BLaER1 treated with 17β-estradiol and CSF1 and Interleukin-3, amounts not matched to agents 10 nM and 100 nM (cell line): ENCODE measurements around the gene GABBR1.

Experiments used
- H3K27ac ChIP-seq, 11 experiments: shearing (Covaris generic); formaldehyde crosslinking; 2 replicates each; pipeline ENCODE4 v1.8.1; 2022
- H3K27me3 ChIP-seq, 11 experiments: shearing (Covaris generic); formaldehyde crosslinking; 2 replicates each; pipeline ENCODE4 v1.8.1; 2022
- H3K36me3 ChIP-seq, 11 experiments: shearing (Covaris generic); formaldehyde crosslinking; 2 replicates each; pipeline ENCODE4 v1.8.1; 2022
- H3K4me1 ChIP-seq, 10 experiments: shearing (Covaris generic); formaldehyde crosslinking; 2 replicates each; pipeline ENCODE4 v1.8.1; 2022
- H3K4me2 ChIP-seq, 11 experiments: shearing (Covaris generic); formaldehyde crosslinking; 2 replicates each; pipeline ENCODE4 v1.8.1; 2022
- H3K4me3 ChIP-seq, 10 experiments: shearing (Covaris generic); formaldehyde crosslinking; 2 replicates each; pipeline ENCODE4 v1.8.1; 2022
- H3K9ac ChIP-seq, 11 experiments: shearing (Covaris generic); formaldehyde crosslinking; 2 replicates each; pipeline ENCODE4 v1.8.1; 2022
- H3K9me3 ChIP-seq, 11 experiments: shearing (Covaris generic); formaldehyde crosslinking; replicated peaks in 1 of 11; 2 replicates each; pipeline ENCODE4 v1.8.1; 2022
- H4K20me1 ChIP-seq, 11 experiments: shearing (Covaris generic); formaldehyde crosslinking; 2 replicates each; pipeline ENCODE4 v1.8.1; 2022
- Cebpa-rat ChIP-seq, 11 experiments: shearing (Covaris generic); IDR thresholded peaks; 2 replicates each; pipeline ENCODE4 v1.8.1; 2022

The GABBR1 gene

DNA sequence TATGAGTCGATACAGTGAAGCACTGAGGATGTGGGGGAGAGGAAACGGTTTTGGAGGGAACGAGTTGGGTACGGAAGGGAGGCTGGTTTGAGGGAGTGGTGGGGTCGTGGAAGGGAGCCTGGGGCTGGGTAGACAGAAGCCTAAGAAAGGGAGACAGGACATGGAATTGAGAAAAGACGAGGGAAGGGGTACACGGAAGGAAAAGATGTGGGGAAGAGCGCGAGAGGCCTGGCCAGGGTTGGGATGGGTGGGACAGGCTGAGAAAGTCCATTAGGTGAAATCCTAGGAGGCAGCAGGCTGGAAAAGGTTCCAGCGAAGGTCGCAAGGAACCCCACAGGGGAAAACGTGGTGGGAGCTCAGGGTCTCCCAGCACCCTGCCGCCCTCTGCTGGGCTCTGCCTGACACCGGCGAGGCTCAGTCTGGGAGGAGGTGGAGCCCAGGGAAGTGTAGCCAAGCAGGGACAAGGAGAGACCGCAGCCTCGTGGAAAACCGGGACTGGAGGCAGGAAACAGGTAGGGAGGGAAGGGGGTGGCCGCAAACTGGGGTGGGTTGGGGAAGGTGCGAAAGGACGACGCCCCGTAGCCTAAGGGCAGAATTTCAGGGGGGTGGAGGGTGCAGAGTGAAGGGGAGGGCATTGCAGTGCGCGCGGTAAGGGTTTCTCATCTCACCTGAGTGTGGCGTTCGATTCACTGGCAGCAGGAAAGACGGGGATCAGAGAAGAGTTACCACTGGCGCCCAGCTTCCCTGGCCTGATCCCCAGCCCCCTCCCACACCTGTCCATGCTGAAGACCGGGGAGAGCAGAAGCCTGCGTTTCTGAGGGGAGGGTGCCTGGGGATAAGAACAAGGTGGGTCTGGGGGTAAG is 4.3 kb downstream of the GABBR1 start:
- H3K27me3 ChIP-seq, result no peaks in the 10 kb centered on the region
- H4K20me1 ChIP-seq, result peaks cover 0 to 32% (median 20%) of the 10 kb centered on the region in 11 experiments; a peak in 13 of 22 replicates
- peaks cover 2 to 8% (median 5%) of the 10 kb centered on the region in 11 experiments; a peak in 15 of 22 replicates for H3K36me3 ChIP-seq
- peak overlapping the region; percentile 93 to 100 (median 98) for H3K4me2 ChIP-seq
- H3K4me3 ChIP-seq, result peak overlapping the region; percentile 59 to 73 (median 66)
- TF ChIP-seq Cebpa-rat (IDR thresholded peaks at IDR 0.05), result no peak
- peak overlapping the region in 10 of 11 experiments; percentile 21 to 84 (median 77); a peak in 19 of 22 replicates for H3K27ac ChIP-seq
- peaks cover 38 to 55% (median 42%) of the 10 kb centered on the region in 10 experiments for H3K4me1 ChIP-seq
- no peaks in the 10 kb centered on the region for H3K9me3 ChIP-seq
- H3K9ac ChIP-seq, result peak overlapping the region; percentile 26 to 84 (median 79); a peak in 21 of 22 replicates

DNA sequence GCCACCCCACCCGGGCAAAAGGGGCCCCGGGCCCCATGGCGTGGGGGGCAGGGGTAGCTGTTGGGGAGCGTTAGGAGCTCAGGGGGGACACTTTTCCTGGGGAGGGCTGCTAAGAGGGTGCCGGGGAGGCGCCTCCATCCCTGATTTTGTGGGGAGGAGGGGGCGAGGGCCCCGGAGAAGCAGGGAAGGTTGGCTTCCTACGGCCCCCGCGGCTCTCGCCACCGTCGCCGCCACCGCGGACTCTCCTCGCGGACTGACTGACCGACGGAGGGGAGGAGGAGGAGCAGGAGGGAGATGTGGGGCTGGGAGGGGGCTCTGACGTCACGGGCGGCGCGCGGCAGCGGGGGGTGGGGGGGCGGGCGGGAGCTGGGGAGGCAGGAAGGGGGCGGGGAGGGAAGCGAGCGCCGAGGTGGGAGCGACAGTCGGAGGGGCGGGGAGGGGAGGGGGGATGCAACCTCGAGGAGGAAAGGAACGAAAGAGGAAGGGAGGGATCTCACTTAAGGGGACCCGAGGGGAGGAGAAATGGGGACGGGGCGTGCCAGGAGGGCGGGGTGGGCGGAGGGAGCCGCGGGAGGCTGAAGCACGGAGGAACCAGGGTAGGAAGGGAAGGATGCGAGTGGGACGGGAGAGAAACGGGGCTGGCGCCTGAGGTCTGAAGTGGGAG is 5.1 kb downstream of the GABBR1 start:
- H3K27me3 ChIP-seq, result no peaks in the 10 kb centered on the region
- peaks cover 0 to 32% (median 20%) of the 10 kb centered on the region in 11 experiments; a peak in 13 of 22 replicates for H4K20me1 ChIP-seq
- TF ChIP-seq Cebpa-rat (IDR thresholded peaks at IDR 0.05), result no peak
- peak overlapping the region in 10 of 11 experiments; percentile 21 to 84 (median 77); a peak in 19 of 22 replicates for H3K27ac ChIP-seq
- peak overlapping the region; percentile 59 to 73 (median 66) for H3K4me3 ChIP-seq
- H3K9ac ChIP-seq, result peak overlapping the region; percentile 26 to 84 (median 79); a peak in 21 of 22 replicates
- H3K36me3 ChIP-seq, result peaks cover 9 to 16% (median 13%) of the 10 kb centered on the region in 11 experiments; a peak in 20 of 22 replicates
- H3K4me2 ChIP-seq, result peak overlapping the region; percentile 93 to 100 (median 98)
- no peaks in the 10 kb centered on the region for H3K9me3 ChIP-seq
- H3K4me1 ChIP-seq, result peaks cover 33 to 49% (median 37%) of the 10 kb centered on the region in 10 experiments

DNA sequence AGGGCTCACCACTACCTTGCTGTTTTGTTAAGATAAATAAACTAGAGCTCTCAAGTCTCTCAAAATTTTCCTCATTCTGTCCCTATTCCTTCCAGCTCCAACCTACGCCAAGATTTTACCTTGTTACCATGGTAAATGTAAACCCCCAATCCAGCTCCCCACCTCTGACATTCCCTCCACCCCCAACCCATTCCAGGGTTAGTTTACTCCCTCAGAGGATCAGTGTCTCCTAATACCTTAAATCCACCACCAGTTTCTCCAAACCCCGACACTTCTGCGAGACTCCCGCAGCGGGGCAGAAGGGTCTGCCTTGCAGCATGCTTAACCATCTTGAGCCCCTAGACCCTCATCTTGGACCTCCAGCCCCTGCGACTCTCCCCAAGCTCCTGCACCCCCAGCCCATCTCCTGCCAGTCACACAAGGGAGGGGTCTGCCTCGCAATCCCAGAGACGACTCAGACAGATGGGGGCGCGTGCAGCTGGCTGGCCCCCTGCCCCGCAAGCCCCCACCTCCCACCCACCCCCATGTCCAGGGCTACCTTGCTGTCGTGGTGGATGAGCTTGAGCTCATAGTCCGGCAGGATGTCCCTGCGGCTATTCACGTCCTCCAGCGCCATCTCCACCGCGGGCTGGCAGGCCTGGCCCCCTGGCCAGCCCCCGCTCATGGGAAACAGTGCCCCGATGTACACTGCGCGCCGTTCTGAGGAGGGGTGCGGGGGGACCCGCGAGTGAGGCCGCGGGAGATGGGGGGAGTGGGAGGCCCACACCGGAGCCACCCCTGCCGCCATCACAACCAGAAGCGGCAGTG is 5.8 kb downstream of the GABBR1 start:
- H3K4me1 ChIP-seq, result peaks cover 33 to 48% (median 36%) of the 10 kb centered on the region in 10 experiments
- peak overlapping the region; percentile 56 to 83 (median 68); a peak in 19 of 22 replicates for H3K4me2 ChIP-seq
- H3K4me3 ChIP-seq, result peak overlapping the region in 8 of 10 experiments; percentile 46 to 68 (median 56); a peak in 14 of 20 replicates
- no peak for TF ChIP-seq Cebpa-rat (IDR thresholded peaks at IDR 0.05)
- H3K27me3 ChIP-seq, result no peaks in the 10 kb centered on the region
- H3K9me3 ChIP-seq, result no peaks in the 10 kb centered on the region
- H3K36me3 ChIP-seq, result peaks cover 16 to 23% (median 20%) of the 10 kb centered on the region in 11 experiments
- peak overlapping the region in 8 of 11 experiments; percentile 38 to 73 (median 62); a peak in 14 of 22 replicates for H3K27ac ChIP-seq
- H4K20me1 ChIP-seq, result peaks cover 0 to 31% (median 20%) of the 10 kb centered on the region in 11 experiments; a peak in 13 of 22 replicates
- peak overlapping the region in 10 of 11 experiments; percentile 34 to 74 (median 66); a peak in 17 of 22 replicates for H3K9ac ChIP-seq

DNA sequence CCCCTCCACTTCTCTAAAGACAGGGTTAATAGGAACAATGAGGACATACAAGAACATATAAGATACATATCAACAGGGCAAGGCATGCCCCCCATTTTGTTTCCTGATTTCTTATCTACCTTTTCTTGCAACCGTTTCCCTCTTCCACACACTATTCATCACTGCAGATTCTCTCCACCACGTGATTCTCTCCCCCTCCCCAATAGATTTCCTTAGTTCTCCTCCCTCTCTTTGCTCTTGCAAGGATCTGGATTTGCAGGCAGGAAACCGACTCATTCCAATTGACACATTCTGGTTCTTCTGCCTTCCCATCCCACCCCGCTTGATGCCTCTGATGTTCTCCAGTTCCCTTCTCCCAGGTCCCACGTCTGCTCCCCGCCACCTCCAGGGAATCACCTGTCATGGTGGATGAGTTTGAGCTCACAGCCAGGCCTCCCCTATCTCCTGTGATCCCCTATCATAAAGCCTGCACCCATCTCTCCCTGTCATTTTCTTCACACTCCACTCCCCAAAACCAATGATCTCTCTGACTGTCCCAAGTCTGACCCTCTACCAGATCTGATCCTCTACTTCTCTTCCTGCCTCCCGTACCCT is 7.5 kb downstream of the GABBR1 start:
- Histone ChIP-seq H3K4me1 (peaks cover 16 to 31% (median 21%) of the 10 kb centered on the region in 10 experiments), H3K36me3 (peaks cover 33 to 40% (median 36%) of the 10 kb centered on the region in 11 experiments), H3K27ac (no peak overlapping the region), H3K4me3 (no peak overlapping the region), H4K20me1 (peaks cover 0 to 13% (median 10%) of the 10 kb centered on the region in 11 experiments; a peak in 13 of 22 replicates), H3K27me3 (no peaks in the 10 kb centered on the region), H3K9me3 (no peaks in the 10 kb centered on the region), H3K4me2 (peak overlapping the region in 1 of 11 experiments; percentile 2; a peak in 1 of 22 replicates), H3K9ac (no peak overlapping the region)
- TF ChIP-seq Cebpa-rat (IDR thresholded peaks at IDR 0.05), result no peak

DNA sequence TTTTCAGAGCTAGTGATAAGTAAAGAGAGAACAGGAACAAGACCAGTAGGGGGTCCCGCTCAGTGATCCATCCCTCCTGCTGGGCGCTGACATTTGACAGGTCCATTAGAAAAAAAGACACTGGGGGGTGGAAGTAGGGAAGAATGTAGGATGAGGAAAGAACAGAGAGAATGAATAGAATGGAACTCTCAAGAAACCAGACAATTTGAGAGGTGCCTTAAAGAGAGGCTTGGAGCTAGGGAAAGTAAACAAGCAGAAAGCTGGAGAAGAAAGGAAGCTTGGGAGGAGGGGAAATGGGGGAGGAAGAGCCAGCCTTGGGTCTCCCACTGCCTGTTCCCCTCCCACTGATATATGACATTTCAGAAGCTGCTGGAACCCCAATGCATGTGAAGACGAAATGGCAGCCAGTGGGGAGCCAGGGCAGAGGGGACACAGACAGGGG is 8.4 kb downstream of the GABBR1 start:
- Histone ChIP-seq H3K9ac (no peak overlapping the region), H3K4me1 (peaks cover 8 to 30% (median 12%) of the 10 kb centered on the region in 10 experiments), H3K4me3 (no peak overlapping the region), H3K27ac (no peak overlapping the region), H3K4me2 (no peak overlapping the region), H3K27me3 (no peaks in the 10 kb centered on the region), H4K20me1 (peaks cover 0 to 10% (median 1%) of the 10 kb centered on the region in 11 experiments; a peak in 9 of 22 replicates), H3K36me3 (peaks cover 36 to 48% (median 44%) of the 10 kb centered on the region in 11 experiments), H3K9me3 (no peaks in the 10 kb centered on the region)
- no peak for TF ChIP-seq Cebpa-rat (IDR thresholded peaks at IDR 0.05)

DNA sequence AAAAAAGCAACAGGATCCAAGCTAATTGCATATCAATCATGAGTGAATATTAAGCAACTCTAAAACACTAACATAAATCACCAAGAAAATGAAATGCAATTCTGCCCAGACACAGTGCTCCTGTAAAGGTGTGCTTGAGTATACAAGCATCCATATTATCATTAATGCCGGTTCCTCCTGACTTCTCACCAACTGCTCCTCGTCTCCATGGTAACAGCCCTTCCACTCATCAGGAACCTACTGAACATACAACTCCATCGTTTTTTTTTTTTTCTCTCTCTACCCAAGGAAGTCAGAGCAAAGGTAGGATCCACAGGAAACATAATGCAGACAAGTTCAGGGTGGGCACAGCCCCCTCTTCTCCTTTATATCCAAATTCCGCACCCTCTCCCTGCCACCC is 12.4 kb downstream of the GABBR1 start:
- H3K27ac ChIP-seq, result no peak overlapping the region
- no peak for TF ChIP-seq Cebpa-rat (IDR thresholded peaks at IDR 0.05)
- H3K27me3 ChIP-seq, result no peaks in the 10 kb centered on the region
- peaks cover 0 to 8% (median 0%) of the 10 kb centered on the region in 11 experiments; a peak in 3 of 22 replicates for H4K20me1 ChIP-seq
- peak overlapping the region in 2 of 11 experiments; percentile 29 to 49; a peak in 4 of 22 replicates for H3K4me2 ChIP-seq
- peaks cover 67 to 83% (median 77%) of the 10 kb centered on the region in 11 experiments for H3K36me3 ChIP-seq
- H3K9ac ChIP-seq, result peak overlapping the region in 1 of 11 experiments; percentile 6; a peak in 1 of 22 replicates
- H3K4me3 ChIP-seq, result no peak overlapping the region
- H3K9me3 ChIP-seq, result no peaks in the 10 kb centered on the region
- peaks cover 0 to 27% (median 1%) of the 10 kb centered on the region in 10 experiments; a peak in 7 of 20 replicates for H3K4me1 ChIP-seq

DNA sequence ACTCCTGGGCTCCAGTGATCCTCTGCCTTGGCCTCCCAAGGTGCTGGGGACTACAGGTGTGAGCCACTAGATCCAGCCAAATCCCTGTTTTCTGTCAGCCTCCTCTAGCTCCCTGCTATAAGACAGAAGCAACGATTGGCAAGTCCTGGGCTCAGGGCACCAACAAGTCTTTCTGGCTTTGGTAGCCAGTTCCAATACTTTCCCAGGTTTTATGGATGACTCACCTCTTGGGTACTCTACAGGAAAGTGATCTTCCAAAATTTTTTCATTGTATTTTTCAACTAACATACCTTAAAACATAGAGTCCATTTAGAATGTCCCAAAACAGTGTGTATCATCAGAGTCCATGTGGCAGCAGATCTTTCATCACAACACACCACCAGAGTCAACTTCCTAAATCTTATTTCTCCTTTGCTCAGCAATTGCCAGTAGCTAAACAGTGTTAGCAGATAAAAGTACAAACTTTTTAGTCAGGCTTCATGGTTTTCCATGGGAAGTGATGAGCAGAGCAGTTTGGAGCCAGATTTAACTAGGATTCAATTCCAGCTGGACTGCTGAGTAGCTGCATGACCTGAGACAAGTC is 13.3 kb downstream of the GABBR1 start:
- no peaks in the 10 kb centered on the region for H3K9me3 ChIP-seq
- peak overlapping the region in 1 of 11 experiments; percentile 6; a peak in 1 of 22 replicates for H3K9ac ChIP-seq
- H3K27ac ChIP-seq, result peak overlapping the region in 2 of 11 experiments; percentile 15 to 18; a peak in 2 of 22 replicates
- no peak overlapping the region for H3K4me3 ChIP-seq
- H3K27me3 ChIP-seq, result no peaks in the 10 kb centered on the region
- TF ChIP-seq Cebpa-rat (IDR thresholded peaks at IDR 0.05), result no peak
- peak overlapping the region in 3 of 11 experiments; percentile 8 to 49 (median 29); a peak in 4 of 22 replicates for H3K4me2 ChIP-seq
- H4K20me1 ChIP-seq, result peaks cover 0 to 1% (median 0%) of the 10 kb centered on the region in 11 experiments; a peak in 1 of 22 replicates
- H3K36me3 ChIP-seq, result peaks cover 73 to 92% (median 87%) of the 10 kb centered on the region in 11 experiments
- peaks cover 0 to 23% (median 0%) of the 10 kb centered on the region in 10 experiments; a peak in 6 of 20 replicates for H3K4me1 ChIP-seq
